ENCODE measurements around the gene KLRF2.

KLRF2 gene

GRCh38 chr12:9895215-9895971 lies 14.1 kb downstream of the KLRF2 start:
- DNase-seq, result no peak

GRCh38 chr12:9897535-9897934 lies 16.2 kb downstream of the KLRF2 start:
- no peak for DNase-seq

- no peak for DNase-seq
These were observed 17.9 kb downstream of the KLRF2 start for GRCh38 chr12:9899209-9899608.

- DNase-seq, result no peak
These were observed 19.6 kb downstream of the KLRF2 start for GRCh38 chr12:9900930-9901329.

- DNase-seq, result no peak
These were observed 21.4 kb downstream of the KLRF2 start for GRCh38 chr12:9902539-9903228.

GRCh38 chr12:9906873-9907272 lies 25.6 kb downstream of the KLRF2 start:
- no peak for DNase-seq

GRCh38 chr12:9907769-9908168 lies 26.5 kb downstream of the KLRF2 start:
- no peak for DNase-seq

- DNase-seq, result no peak
These were observed 27.1 kb downstream of the KLRF2 start for GRCh38 chr12:9908350-9908749.

GRCh38 chr12:9909724-9910123 lies 28.4 kb downstream of the KLRF2 start:
- no peak for DNase-seq

GRCh38 chr12:9910716-9911421 lies 29.6 kb downstream of the KLRF2 start:
- no peak for DNase-seq

- DNase-seq, result no peak
These were observed 30.4 kb downstream of the KLRF2 start for GRCh38 chr12:9911708-9912107.

- DNase-seq, result no peak
These were observed 38.2 kb downstream of the KLRF2 start for GRCh38 chr12:9919443-9919842.

- DNase-seq, result no peak
These were observed 39.2 kb downstream of the KLRF2 start for GRCh38 chr12:9920451-9920850.

GRCh38 chr12:9922429-9922828 lies 41.1 kb downstream of the KLRF2 start:
- DNase-seq, result no peak

- DNase-seq, result no peak
These were observed 44.6 kb downstream of the KLRF2 start for GRCh38 chr12:9925705-9926393.

GRCh38 chr12:9926876-9927275 lies 45.6 kb downstream of the KLRF2 start:
- DNase-seq, result no peak

GRCh38 chr12:9928607-9929006 lies 47.3 kb downstream of the KLRF2 start:
- no peak for DNase-seq

- DNase-seq, result no peak
These were observed 50.0 kb downstream of the KLRF2 start for GRCh38 chr12:9931245-9931644.

GRCh38 chr12:9932270-9932669 lies 51.0 kb downstream of the KLRF2 start, which contains the start of gene CLEC2A:
CLEC2A (minus strand) TSS chr12:9932370; CDS start chr12:9932329, 41 bp downstream.
- DNase-seq, result no peak

- no peak for DNase-seq
These were observed 52.7 kb downstream of the KLRF2 start for GRCh38 chr12:9933958-9934357.

- DNase-seq, result no peak
These were observed 53.7 kb downstream of the KLRF2 start for GRCh38 chr12:9935026-9935425.

- no peak for DNase-seq
These were observed 55.3 kb downstream of the KLRF2 start for GRCh38 chr12:9936591-9936990.

- DNase-seq, result no peak
These were observed 59.1 kb downstream of the KLRF2 start for GRCh38 chr12:9940375-9940774.

Data from right hindlimb (tissue), 1 donor.